Epithelial cell of prostate (primary cell): ENCODE measurements around the gene ZBTB5.
"Not testable (repeated sequence)": the region's sequence is repeated elsewhere in the genome, so short reads cannot be mapped to it uniquely, and the experiment has no call there.

Source experiments
- DNase-seq: peaks from one replicate; pipeline ENCODE4 v3.0.0-alpha.2; 2011; ENCODE audit warnings: low read depth, low spot score
- H3K27ac ChIP-seq: fragments of 450-650 bp; 2 replicates; pipeline ENCODE4 v1.5.1; 2017; ENCODE audit warnings: mild to moderate bottlenecking

The ZBTB5 gene

GRCh38 chr9:37491939-37492338 lies 26.7 kb upstream of the ZBTB5 start:
- H3K27ac ChIP-seq = no peak overlapping the region
- no peak for DNase-seq

- peak overlapping the region; percentile 71 for H3K27ac ChIP-seq
- peak; percentile 48 for DNase-seq
Measured at GRCh38 chr9:37486616-37487548, 21.6 kb upstream of the ZBTB5 start.

GRCh38 chr9:37486256-37486615 lies 21.0 kb upstream of the ZBTB5 start:
- H3K27ac ChIP-seq = peak overlapping the region; percentile 71
- no peak for DNase-seq

GRCh38 chr9:37485389-37486255 lies 20.4 kb upstream of the ZBTB5 start, which contains the start of gene POLR1E:
POLR1E (plus strand) TSS chr9:37485948; CDS start chr9:37486048, 100 bp downstream.
- DNase-seq = peak; percentile 87

GRCh38 chr9:37480759-37481158 lies 15.5 kb upstream of the ZBTB5 start:
- no peak for DNase-seq
- no peak overlapping the region for H3K27ac ChIP-seq

More at GRCh38 chr9:37485389-37486255, 20.4 kb upstream of the ZBTB5 start, which contains the start of gene POLR1E:
- H3K27ac ChIP-seq = peak within 1 kb of the TSS; percentile 71

GRCh38 chr9:37477987-37478619 lies 12.9 kb upstream of the ZBTB5 start:
- not testable (repeated sequence) for DNase-seq, H3K27ac ChIP-seq

GRCh38 chr9:37477443-37477842 lies 12.2 kb upstream of the ZBTB5 start:
- not testable (repeated sequence) for DNase-seq, H3K27ac ChIP-seq

GRCh38 chr9:37476930-37477329 lies 11.7 kb upstream of the ZBTB5 start:
- no peak for DNase-seq
- no peak overlapping the region for H3K27ac ChIP-seq

- H3K27ac ChIP-seq = no peak overlapping the region
- DNase-seq = no peak
Measured at GRCh38 chr9:37474438-37474837, 9.2 kb upstream of the ZBTB5 start.

- not testable (repeated sequence) for H3K27ac ChIP-seq, DNase-seq
Measured at GRCh38 chr9:37473982-37474381, 8.7 kb upstream of the ZBTB5 start.

- DNase-seq = no peak
- H3K27ac ChIP-seq = peak overlapping the region; percentile 86
Measured at GRCh38 chr9:37471942-37472684, 6.9 kb upstream of the ZBTB5 start.

GRCh38 chr9:37468620-37469019 lies 3.4 kb upstream of the ZBTB5 start:
- no peak overlapping the region for H3K27ac ChIP-seq
- DNase-seq = no peak

- not testable (repeated sequence) for H3K27ac ChIP-seq, DNase-seq
Measured at GRCh38 chr9:37467530-37467929, 2.3 kb upstream of the ZBTB5 start.

GRCh38 chr9:37466037-37466709 lies 923 bp upstream of the ZBTB5 start:
- peak overlapping the region; percentile 92 for H3K27ac ChIP-seq
- DNase-seq = no peak

- DNase-seq = no peak
Measured at GRCh38 chr9:37464426-37465248, 613 bp downstream of the ZBTB5 start.

GRCh38 chr9:37464006-37464405 lies 1.2 kb downstream of the ZBTB5 start:
- peak overlapping the region; percentile 92 for H3K27ac ChIP-seq
- DNase-seq = no peak

More at GRCh38 chr9:37464426-37465248, 613 bp downstream of the ZBTB5 start:
- H3K27ac ChIP-seq = peak overlapping the region; percentile 92

- H3K27ac ChIP-seq = no peak overlapping the region
- DNase-seq = no peak
Measured at GRCh38 chr9:37456817-37457216, 8.4 kb downstream of the ZBTB5 start.
